Kidney epithelial cell (primary cell): ENCODE data around the gene ZBTB48. TPM values are rescaled to one million over a fixed set of nuclear protein-coding genes. Genes with fewer than 3 reads are reported as not detected.

ENCODE experiments used
- DNase-seq: peaks from one replicate; pipeline ENCODE4 v3.0.0-alpha.2; 2010; ENCODE audit warnings: low read depth
- H3K27me3 ChIP-seq: 2 replicates; pipeline ENCODE4 v1.6.0; 2011; ENCODE audit warnings: low read length; ENCODE audit not compliant: control insufficient read depth, insufficient read depth
- H3K36me3 ChIP-seq: 2 replicates; pipeline ENCODE4 v1.5.1; 2011; ENCODE audit warnings: low read length; ENCODE audit not compliant: control insufficient read depth, insufficient read depth
- H3K4me3 ChIP-seq: 2 replicates; pipeline ENCODE4 v1.5.1; 2011; ENCODE audit warnings: low read depth, mild to moderate bottlenecking, control low read depth, low read length
- CTCF ChIP-seq: IDR thresholded peaks from 2 replicates; pipeline ENCODE4 v1.5.1; 2011; ENCODE audit warnings: mild to moderate bottlenecking, moderate library complexity, low read length, control low read depth, inconsistent platforms; ENCODE audit not compliant: insufficient read depth, poor library complexity, severe bottlenecking
- total RNA-seq: library from RNA; depleted of rRNA; stranded (reverse); fragments of >200 nt; gene quantifications from 2 replicates; pipeline ENCODE4 v1.2.3, GENCODE V29; 2015

The ZBTB48 gene
- total RNA-seq, 1 donor from 2014 or later = 14.2 TPM

- DNase-seq = no peak
- no peak overlapping the region for H3K4me3 ChIP-seq
- H3K27me3 ChIP-seq = no peaks in the 10 kb centered on the region
- H3K36me3 ChIP-seq = no peaks in the 10 kb centered on the region
- TF ChIP-seq CTCF = no peak
Observed at GRCh38 chr1:6577831-6578525, 1.8 kb upstream of the ZBTB48 start.

GRCh38 chr1:6578624-6579373, 995 bp upstream of the ZBTB48 start:
- no peaks in the 10 kb centered on the region for H3K36me3 ChIP-seq
- H3K4me3 ChIP-seq = no peak overlapping the region
- no peaks in the 10 kb centered on the region for H3K27me3 ChIP-seq
- no peak for DNase-seq
- TF ChIP-seq CTCF = no peak

- peak overlapping the region; percentile 96 for H3K4me3 ChIP-seq
- H3K27me3 ChIP-seq = no peaks in the 10 kb centered on the region
- no peak for TF ChIP-seq CTCF
- H3K36me3 ChIP-seq = no peaks in the 10 kb centered on the region
- DNase-seq = no peak
Observed at GRCh38 chr1:6580119-6580592, 362 bp downstream of the ZBTB48 start.

GRCh38 chr1:6580593-6581409, 1.0 kb downstream of the ZBTB48 start:
- Histone ChIP-seq H3K4me3 (peak overlapping the region; percentile 96), H3K36me3 (no peaks in the 10 kb centered on the region), H3K27me3 (no peaks in the 10 kb centered on the region)
- peak; percentile 9 for TF ChIP-seq CTCF
- DNase-seq = no peak

- no peaks in the 10 kb centered on the region for H3K36me3 ChIP-seq
- H3K4me3 ChIP-seq = no peak overlapping the region
- no peak for TF ChIP-seq CTCF
- no peak for DNase-seq
- H3K27me3 ChIP-seq = no peaks in the 10 kb centered on the region
Observed at GRCh38 chr1:6581561-6582305, 1.9 kb downstream of the ZBTB48 start.
